GM21423 (cell line): ENCODE results near the gene RTP1.
"Not testable (repeated sequence)": the region's sequence is repeated elsewhere in the genome, so short reads cannot be mapped to it uniquely, and the experiment has no call there.

Experiments
- ATAC-seq: cut with Tn5 transposase; IDR thresholded peaks from one replicate; pipeline ENCODE4 v1.9.1; 2021; ENCODE audit warnings: mild to moderate bottlenecking, moderate library complexity; ENCODE audit not compliant: unreplicated experiment

RTP1 gene, protein sequence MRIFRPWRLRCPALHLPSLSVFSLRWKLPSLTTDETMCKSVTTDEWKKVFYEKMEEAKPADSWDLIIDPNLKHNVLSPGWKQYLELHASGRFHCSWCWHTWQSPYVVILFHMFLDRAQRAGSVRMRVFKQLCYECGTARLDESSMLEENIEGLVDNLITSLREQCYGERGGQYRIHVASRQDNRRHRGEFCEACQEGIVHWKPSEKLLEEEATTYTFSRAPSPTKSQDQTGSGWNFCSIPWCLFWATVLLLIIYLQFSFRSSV

DNA sequence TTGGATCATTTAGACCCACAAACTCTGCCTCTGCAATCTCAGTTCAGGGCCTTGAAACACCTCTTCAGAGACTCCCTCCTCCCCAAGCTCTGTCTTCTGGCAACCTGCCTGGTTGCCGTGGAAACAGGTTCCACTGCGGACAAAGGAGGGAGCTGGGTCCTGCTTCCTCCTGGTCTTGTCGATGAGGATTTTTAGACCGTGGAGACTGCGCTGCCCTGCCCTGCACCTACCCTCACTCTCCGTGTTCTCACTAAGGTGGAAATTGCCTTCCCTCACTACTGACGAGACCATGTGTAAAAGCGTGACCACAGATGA is at the start of gene RTP1:
RTP1 (plus strand) TSS at position 152 of the 315 bp plus-strand sequence; CDS start at position 182, 30 bp downstream.
- no peak for ATAC-seq

DNA sequence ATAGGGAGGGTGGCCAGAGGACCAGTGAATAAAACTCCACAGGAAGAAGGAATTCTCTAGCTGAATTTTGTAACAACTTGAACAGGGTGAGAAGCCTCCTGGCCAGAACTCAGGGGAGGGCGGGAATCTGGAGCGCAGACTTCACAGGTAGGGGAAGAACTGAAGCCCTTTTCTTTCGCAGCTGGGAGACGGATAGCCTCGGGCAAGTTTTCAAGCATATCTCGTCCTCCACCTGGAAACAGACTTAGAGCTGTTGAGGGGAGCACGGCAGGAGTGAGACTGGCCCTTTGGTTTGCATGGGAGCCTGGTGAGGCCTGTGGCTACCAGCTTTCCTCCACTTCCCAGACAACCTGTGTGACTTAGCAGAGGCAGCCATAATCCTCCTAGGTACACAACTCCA is 47.1 kb upstream of the RTP1 start:
- no peak for ATAC-seq

DNA sequence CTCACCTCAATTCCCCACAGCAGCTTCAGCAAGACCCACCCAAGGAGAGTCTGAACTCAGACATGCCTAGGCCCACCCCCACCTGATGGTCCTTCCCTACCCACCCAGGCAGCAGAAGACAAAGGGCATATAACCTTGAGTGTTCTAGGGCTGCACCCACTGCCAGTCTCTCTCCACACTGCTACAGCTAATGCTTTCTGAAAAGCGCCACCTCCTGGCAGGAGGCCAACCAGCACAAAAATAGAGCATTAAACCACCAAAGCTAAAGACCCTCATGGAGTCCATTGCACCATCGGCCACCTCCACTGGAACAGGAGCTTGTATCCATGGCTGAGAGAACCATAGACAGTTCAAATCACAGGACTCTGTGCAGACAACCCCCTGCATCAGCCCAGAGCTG is 46.7 kb upstream of the RTP1 start:
- ATAC-seq: no peak

DNA sequence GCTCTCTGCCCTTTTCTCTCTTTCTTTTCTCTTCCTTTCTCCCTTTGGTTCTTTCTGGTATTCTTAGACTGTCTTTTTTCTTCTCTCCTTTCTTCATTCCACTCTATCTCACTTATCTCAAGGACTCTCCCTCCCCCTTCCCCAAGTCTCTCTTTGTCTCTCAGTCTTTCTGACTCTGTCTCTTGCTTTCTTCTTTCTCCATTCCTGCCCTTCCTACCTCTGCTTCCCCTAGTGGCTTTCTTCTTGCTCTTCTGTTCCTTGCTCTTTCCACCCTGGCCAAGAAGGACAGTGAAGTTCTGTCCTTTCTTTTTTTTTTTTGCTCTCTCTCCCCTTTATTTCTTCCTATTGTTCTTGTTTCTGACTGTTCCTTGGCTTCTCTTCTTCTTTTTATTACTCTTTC is 35.7 kb upstream of the RTP1 start:
- no peak for ATAC-seq

DNA sequence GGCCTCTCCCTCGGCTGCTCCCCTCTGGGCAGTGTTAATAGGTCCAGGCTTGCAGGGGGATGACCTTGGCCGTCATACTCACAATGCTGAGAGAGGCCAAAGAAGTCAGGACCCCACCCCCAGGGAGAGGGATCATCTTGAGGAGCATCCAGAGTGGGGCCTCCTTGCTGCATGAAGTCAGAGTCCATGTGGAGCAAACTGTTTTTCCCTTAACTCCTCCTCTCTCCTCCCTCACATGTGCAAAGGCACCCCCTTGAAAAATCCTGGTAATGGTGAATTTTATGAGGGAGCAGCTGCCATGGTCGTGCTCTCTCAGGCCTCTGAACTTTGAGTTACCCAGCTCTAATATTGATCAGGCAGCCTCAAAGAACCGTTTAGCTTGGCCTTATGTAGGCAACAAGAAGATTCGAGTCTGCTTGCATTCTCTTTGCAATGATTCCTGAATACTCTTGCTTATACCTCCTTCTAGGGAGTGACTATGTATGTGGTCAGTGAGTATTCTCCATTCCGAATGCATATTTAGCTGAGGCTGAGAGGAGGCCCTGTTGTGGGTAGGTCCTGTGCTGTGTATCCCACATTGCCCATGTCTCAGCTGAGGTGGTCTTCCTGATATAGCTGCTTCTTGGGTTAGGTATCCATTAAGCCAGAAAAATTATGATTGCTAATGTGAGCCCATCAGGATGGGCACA is 34.9 kb upstream of the RTP1 start:
- no peak for ATAC-seq

DNA sequence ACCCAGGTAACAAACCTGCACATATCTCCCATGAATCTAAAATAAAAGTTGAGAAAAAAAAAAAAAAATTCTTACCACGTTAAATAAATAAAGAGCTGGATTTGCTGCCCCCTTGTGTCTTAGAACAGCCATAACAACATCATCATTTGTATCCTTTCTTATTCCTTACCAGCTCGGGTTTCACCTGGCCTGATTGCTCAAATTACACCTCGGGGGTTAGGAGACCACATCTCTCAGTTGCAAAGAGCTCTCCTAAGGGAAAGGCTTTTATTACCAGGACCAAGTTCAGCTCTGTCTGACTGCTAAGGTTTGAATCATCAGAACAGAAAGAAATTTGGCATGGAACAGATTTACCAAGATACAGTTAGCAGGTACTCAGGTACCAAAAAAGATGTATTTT is 32.1 kb upstream of the RTP1 start:
- ATAC-seq: no peak

DNA sequence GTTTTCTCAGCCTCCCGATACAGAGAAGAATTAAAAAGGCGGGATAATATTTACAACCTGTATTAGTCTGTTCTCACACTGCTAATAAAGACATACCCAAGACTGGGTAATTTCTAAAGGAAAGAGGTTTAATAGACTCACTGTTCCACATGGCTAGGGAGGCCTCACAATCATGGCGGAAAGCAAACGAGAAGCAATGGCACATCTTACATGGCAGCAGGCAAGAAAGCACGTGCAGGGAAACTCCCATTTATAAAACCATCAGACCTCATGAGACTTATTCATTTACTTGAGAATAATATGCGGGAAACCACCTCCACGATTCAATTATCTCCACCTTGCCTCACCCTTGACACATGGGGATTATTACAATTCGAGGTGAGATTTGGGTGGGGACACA is 30.5 kb upstream of the RTP1 start:
- ATAC-seq: no peak

DNA sequence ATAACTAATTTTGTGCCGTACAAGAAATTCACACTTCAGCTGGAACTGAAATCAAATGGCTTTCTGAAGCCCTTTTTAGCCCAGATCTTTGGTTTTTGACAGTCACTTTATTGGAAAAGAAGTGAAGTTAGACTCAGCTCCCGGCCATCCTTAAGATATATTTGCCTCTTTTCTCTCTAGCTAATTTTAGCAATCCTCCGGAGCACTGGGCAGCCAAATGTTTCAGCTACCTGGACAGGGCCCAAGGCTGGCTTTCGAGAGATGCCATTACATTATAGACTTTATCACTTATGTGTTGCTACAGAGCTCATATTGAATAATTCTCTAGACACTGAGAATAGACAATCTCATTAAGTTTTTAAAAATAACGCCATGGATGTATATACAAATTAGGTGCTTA is 29.5 kb upstream of the RTP1 start:
- no peak for ATAC-seq

DNA sequence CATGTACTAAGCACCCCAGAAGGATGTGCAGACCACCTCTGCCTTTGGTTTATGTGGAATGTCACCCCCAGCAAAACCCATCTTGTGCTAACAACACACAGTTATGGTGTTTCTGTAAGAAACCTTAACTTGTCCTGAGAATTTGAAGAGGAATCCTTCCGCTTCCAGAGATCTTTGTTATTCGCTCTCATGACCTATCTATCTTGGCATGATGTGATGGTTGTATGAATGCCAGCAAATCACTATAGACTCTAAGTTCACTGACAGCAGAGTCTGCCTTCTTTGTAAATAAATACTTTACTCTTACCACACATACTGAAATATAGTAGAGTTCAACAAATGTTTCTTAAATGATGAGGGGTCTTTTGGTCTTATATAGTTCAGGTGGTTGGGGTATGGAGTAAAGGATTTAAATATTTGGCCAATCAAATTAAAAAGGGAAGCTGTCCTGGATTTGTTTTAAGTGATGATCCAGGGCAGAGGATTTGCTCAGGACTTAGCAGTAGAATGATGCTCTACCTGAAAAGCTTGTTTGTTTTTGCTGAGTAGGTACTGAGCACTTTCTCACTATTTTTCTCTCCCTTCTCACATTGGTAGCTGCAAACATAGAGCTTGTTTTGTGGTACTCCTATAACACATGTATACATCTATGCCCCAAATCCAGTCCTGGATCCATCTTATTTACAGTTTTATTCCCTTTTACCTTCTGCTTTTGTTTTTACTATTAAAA is 27.9 kb upstream of the RTP1 start:
- ATAC-seq: no peak

DNA sequence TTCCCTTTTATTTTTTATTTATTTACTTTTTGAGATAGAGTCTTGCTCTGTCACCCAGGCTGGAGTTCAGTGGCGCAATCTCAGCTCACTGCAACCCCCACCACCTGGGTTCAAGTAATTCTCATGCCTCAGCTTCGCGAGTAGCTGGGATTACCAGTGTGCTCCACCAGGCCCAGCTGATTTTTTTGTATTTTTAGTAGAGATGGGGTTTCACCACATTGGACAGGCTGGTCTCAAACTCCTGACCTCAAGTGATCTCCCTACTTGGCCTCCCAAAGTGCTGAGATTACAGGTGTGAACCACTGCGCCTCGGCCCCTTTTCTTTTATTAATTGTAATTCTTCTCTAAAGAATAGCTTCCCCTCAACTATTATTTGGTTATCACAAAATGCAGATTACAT is 26.4 kb upstream of the RTP1 start:
- ATAC-seq: not testable (repeated sequence)

DNA sequence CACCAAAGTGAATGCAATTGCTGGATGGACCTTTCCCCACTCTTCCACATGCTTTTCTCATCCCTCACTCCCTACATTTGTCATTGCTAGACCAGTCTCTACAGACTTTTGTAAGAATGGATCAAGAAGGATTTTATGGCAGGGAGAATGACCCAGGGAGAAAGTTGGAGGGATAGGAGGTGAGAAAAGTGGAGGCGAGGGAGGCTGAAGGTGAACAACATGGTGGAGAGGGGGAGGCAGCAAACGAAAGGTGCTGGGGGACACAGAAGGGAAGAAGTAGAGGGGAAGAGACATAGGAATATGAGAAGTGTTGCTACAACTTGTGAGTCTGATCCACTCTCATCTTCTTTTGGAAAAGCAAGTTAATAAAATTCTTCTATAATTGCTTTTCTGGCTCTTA is 24.4 kb upstream of the RTP1 start:
- no peak for ATAC-seq

DNA sequence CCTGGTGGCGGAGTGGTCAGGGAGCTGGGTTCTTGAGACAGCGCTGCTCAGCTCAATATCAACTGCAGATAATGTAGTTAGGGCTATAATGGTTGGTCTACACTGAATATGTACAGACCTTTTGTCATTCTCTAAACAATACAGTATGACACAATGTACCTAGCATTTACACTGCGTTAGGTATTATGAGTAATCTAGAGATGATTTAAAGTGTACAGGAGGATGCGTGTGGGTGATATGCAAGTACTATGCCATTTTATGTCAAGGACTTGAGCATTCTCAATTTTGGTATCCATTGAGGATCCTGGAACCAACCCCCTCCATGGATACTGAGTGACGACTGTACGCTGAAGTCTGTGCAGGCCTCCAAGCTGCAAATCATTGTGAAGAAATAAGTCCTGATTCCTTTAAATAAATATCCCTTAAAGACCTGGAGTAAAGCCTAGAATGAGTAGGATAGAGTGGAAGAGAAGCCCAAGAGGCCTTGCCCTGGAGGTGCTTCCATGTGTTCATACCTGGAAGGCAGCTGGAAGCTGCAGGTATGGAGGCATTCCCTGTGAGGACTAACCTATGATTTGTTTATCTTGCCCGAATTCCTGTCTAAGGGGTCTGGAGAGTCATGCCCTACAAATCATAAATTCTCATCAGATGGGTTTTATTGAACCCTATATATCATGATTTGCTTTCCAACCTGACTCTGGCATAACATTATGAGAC is 15.7 kb upstream of the RTP1 start:
- ATAC-seq: no peak

DNA sequence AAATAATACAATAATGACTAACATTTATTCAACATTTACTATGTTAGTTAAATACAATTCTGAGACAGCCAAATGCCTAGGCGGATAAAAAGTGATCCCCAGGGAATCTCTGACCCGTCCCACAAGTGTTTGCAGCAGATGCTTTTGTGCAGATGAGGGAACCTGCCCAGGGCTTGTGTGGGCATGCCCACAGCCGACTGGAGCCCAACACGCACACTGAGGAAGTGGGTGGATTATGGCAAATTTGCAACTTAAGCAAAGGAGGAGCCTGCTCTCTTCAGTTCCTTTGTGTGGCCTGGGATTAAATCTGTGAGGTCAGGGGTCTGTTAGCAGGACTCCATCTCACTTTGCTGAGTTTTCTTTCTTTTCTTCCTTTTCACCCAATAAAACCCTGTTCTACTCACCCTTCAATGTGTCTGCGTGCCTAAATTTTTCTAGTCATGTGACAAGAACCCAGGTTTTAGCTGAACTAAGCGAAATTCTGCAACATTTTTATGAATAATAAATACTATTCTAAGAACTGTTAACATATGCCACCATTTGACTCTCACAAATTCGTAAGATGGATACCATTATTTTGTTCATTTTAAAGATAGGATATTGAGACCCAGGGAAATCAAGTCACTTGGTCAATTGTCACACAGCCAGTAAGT is 13.9 kb upstream of the RTP1 start:
- no peak for ATAC-seq

DNA sequence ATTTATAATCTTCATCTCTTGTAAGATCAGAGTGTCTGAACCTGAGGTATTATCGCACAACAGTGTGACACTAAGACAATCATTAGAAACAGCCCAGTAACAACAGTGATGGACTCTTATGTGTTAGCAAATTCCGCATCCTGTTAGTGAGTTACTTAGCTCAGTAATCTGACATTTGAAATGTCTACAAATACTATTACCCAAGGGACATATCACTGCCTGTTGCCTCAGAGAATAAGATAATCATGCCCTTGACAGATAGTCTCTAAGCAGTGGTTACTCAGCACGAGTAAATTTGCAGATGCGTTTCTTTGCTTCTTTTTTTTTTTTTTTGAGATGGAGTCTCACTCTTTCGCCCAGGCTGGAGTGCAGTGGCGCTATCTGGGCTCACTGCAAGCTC is 13.4 kb upstream of the RTP1 start:
- no peak for ATAC-seq

DNA sequence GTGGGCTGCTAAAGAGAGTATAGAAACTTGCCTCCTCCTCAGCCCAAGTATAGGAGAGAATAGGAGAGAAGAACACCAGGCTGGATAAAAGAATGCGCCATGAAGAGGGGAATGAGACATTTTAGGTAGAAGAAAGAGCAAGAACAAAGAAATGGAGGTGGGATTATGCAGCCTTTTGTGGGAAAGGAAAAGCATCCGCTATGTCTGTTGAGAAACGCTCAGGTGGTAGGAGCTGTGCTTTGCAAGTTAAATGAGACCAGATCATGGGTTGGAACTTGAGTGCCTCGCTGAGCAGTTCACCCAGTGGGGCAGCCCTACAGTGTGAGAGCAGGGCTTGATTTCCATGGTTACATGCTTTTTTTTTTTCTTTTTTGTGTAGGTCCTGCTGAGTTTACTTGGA is 11.5 kb upstream of the RTP1 start:
- ATAC-seq: no peak

DNA sequence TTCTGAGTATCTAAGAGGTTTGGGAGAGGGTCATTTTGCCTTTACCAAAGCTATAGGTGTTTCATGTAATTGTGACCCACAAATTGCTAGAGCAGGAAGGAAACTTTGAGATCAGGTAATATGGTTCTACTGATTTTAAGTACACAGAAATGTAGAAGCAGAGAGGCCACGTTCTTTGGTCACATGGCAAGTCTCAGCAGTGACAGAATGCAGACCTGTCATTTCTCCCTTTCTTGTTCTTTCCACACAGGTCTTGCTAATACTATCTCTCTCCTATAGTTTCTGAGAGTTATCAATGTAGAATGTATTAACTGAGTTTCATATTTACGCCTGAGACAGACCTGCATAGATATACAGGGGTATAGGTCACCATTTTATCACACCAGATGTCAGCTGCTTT is 10.9 kb upstream of the RTP1 start:
- ATAC-seq: no peak

DNA sequence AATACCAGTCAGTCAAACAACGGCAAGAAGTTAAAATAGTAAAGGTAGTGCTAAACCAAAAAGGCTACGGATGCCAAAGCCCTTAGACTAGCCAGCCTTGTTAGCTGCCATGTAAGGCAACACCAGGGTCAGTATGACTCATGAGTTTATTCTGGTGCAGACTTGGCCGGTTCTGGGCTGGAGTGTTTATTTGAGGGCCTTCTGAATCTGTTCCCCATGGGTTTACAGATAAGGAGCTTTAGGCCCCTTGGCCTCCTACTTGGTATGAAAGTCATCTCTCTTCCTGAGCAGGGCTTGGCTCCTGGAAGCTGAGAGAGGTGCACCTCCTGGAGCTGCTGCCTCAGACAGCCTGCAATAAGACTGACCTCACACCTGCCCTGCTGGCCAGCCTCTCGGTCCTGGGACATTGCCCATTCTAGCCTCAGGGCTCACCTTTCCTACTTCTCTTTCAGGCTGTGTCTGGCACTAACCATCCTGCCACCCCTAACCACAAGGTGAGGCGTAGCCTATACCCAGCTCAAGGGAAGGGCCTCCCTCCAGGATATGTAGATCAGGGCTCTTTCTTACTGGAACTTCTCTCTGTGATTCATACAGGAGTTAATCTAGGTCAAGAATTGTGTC is 10.4 kb upstream of the RTP1 start:
- ATAC-seq: no peak

DNA sequence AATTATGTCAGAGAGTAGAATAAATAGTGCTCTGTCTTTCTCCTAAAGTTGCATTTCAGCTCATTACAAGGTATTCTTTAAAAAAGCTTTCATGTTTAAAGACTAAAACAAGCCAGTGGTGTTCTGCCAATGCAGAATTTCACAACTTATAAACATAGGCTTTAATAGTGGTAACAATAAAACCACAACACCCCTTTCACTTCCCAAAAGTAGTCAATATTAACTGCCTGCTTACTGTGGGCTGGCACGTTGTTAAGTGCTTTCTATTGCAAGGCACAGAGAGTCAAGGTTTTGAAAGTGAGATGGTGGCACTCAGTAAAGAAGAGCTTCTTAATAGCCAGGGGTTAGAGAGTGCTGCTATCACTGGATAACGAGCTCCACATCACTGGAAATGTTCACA is 8.4 kb upstream of the RTP1 start:
- ATAC-seq: no peak

DNA sequence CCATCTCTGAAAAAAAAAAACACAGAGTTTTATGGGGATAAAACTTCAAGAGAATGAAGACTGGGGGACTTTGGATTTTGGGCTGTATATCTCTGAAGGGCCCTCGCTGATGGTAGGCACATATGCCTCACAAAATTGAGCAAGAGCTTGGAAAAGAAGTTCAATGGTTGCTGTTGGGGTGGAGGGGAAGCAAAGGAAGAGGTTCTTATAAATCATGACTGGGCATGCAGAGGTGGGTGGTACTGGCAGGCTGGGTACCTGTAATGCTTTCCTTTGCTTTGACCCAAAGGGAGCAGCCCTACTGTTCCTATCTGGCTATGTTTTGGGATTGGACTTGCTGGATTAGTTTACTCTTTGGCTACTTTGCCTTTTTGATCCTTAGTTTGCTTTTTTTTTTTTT is 6.0 kb upstream of the RTP1 start:
- no peak for ATAC-seq

DNA sequence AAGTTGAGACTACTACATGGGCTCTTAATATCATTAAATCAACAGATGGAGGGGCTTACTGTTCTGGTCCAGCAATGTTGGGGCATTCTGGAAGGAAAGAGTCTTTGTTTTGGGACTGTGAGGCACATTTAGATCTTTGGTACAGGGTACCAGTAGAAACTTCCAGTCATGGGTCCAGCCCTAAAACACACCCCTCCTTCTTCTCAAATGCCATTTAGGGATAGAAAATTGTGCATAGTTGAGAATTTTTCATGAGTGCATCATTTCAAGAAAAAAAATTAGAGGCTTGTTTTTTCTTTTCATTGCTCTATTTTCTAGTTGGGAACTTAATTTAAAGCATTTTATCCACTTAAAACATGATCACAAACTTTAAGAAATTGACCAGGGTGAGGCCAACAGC is 4.1 kb upstream of the RTP1 start:
- no peak for ATAC-seq
